HG02623 (cell line): Measurements from ENCODE around the gene TMSB10.
"Not testable (repeated sequence)": the region's sequence is repeated elsewhere in the genome, so short reads cannot be mapped to it uniquely, and the experiment has no call there.

Experiments
- ATAC-seq: cut with Tn5 transposase; IDR thresholded peaks from one replicate; pipeline ENCODE4 v1.9.1; 2021; ENCODE audit warnings: moderate library complexity; ENCODE audit not compliant: unreplicated experiment

TMSB10 gene

GRCh38 chr2:84901593-84902120 lies 3.8 kb upstream of the TMSB10 start:
- no peak for ATAC-seq

GRCh38 chr2:84902526-84902925 lies 2.9 kb upstream of the TMSB10 start:
- no peak for ATAC-seq

- no peak for ATAC-seq
Measured at GRCh38 chr2:84904151-84904550, 1.3 kb upstream of the TMSB10 start.

DNA sequence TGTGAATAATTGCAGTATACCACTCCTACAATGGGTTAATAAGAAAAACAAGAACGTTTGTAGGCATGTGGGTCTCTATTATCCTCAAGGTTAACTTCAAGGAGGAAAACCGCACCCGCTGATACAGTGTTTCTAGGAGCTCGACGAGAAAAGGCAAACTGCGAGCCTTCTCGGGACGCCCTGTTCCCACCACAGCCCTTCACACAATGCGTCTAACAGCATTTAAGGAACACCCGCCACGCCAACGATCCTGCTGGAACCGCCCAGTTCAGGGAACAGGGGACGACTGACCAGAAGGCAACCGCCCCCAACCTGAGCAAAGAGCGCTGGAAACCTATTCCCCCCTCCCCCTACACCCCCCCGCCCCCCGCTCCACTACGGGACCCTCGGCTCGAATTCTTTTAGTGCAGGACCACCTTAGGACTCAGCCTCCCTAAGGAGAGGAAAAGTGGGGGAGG lies 710 bp upstream of the TMSB10 start:
- ATAC-seq: no peak

DNA sequence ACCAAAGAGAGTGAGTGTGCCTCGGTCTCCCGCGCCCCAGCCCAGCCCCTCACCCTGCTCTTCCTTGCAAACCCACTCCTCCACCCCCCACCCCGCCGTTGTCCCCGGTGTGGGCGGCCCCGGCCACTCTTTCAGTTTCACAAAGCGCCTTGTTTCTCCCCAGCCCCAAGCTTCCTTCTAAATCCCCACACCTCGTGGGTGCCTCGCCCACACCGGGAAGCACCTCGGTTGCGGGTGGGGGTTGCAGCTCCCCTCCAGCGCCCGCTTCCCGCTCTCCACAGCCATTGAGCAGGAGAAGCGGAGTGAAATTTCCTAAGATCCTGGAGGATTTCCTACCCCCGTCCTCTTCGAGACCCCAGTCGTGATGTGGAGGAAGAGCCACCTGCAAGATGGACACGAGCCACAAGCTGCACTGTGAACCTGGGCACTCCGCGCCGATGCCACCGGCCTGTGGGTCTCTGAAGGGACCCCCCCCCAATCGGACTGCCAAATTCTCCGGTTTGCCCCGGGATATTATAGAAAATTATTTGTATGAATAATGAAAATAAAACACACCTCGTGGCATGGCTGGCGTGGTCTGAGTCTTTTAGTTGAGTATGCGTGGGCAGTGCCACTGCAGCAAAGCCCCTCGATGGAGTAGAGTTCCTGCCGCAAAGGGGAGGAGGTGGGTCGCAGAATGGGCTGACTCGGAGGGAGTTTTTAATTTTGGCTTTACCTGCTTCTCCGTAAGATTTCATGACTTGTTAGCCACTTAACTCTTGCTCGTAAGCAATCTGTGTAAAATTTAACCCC lies 848 bp downstream of the TMSB10 start:
- peak; percentile 29 for ATAC-seq

GRCh38 chr2:84906900-84907714 lies 1.7 kb downstream of the TMSB10 start:
- ATAC-seq: peak; percentile 33

- ATAC-seq: no peak
Measured at GRCh38 chr2:84908948-84909713, 3.7 kb downstream of the TMSB10 start.

- no peak for ATAC-seq
Measured at GRCh38 chr2:84911135-84911678, 5.8 kb downstream of the TMSB10 start.

DNA sequence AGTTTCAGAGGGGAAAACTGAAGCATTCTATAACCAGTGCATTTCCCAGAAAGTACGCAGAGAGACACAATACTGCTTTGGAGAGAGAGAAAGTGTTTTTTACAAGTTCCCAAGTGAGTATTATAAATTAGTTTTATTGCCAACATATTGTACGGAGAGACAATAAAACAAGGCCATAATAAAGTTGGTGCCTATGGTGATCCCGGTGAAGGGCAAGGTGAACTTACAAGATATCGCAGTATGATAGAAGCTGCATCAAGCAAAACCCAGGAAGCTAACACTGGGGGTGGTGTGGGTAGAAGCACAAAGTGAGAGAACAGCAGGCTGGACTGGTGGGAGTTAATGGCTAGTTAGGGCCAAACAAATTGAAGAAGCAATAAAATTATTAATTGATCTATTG lies 7.5 kb downstream of the TMSB10 start:
- ATAC-seq: no peak

DNA sequence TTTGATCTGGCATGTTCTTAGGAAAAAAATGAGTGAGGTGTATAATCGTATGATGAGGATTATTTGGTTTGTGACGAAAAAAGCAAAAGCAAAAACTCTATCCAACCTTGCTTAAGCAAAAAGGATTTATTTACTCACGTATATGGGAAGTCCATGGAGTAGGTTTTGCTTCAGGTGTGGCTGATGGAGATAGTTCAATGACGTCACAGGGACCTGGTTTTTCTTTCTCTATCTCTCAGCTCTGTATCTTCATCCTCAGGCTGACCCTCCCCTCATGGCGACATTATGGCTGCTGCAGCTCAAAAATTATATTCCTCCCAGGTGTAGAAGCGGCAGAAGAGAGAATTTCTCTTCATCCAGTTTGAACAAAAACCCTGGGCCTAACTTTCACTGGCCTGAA lies 8.9 kb downstream of the TMSB10 start:
- ATAC-seq: no peak

DNA sequence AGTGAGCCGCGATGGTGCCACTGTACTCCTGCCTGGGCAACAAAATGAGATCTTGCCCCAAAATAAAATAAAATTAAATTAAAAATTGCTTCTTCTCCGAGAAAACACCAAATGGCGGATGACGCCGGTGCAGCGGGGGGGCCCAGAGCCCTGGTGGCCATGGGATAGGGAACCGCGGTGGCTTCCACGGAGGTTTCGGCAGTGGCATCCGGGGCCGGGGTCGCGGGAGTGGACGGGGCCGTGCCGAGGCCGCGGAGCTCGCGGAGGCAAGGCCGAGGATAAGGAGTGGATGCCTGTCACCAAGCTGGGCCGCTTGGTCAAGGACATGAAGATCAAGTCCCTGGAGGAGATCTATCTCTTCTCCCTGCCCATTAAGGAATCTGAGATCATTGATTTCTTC lies 10.2 kb downstream of the TMSB10 start:
- ATAC-seq: not testable (repeated sequence)

DNA sequence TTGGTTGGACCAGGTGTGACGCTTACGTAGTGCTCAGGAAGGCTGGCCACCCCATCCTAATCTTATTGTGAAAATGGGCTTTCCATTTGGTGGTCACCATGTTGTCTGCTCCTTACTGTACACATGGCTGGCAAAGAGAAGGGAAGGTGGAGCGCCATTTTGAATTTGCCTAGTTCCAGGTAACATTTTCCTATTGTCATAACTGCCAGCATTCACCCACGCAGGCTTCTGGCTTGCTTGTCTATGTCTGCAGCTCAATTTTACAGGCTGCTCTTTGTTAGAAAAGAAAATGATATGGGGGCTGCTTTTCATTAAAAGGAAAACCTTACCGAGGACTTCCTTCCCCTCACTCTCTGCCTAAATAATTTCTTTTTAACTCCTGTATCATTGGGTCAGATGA lies 12.4 kb downstream of the TMSB10 start:
- ATAC-seq: not testable (repeated sequence)

- no peak for ATAC-seq
Measured at GRCh38 chr2:84918430-84918829, 13.0 kb downstream of the TMSB10 start.

DNA sequence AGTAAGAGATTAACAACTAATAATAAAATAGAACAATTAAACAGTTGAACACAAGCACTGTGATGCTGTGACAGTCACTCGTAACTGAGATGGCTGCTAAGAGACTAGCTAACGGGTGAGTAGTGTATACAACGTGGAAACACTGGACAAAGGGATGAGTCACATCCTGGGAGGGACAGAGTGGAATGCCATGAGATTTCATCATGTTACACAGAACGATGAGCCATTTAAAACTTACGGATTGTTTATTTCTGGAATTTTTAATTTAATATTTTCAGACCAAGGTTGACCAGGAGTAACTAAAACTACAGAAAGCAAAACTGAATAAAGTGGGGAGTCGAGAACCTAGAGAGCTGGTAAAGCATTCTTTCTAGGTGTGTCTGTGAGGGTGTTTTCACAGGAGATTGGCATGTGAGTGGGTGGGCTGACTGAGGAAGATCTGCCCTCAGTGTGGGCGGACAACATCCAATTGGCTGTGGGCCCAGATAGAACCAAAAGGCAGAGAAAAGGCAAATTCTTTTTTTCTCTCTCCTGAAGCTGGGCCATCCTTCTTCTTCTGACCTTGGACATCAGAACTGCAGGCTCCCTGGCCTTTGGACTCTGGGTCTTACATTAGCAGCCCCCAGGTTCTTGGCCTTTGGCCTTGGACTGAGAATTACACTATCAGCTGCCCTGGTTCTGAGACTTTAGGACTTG lies 14.6 kb downstream of the TMSB10 start:
- peak; percentile 45 for ATAC-seq

GRCh38 chr2:84923009-84923408 lies 17.6 kb downstream of the TMSB10 start:
- no peak for ATAC-seq

- peak; percentile 22 for ATAC-seq
Measured at GRCh38 chr2:84924173-84925106, 19.0 kb downstream of the TMSB10 start.

DNA sequence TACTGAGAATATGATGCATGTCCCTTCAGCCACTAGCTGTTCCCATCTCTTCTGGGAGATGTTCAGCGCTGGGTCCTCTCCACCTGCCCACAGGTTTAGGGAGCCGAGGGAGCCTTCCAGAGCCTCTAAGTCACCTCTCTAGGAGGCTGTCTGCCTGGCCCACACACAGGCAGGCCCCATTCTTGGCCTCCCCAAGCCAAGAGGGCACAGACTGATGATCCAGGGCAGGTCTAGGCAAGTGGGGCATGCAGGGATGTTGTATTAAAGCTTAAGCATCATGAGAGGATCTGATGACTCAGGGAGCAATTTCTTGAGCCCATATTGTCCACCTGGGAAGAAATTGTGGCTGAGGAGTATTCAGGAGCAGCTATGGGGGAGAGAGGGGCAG lies 19.9 kb downstream of the TMSB10 start:
- no peak for ATAC-seq

GRCh38 chr2:84925724-84926376 lies 20.4 kb downstream of the TMSB10 start:
- peak; percentile 80 for ATAC-seq

GRCh38 chr2:84927275-84927627 lies 21.8 kb downstream of the TMSB10 start:
- no peak for ATAC-seq
